NAMALWA (cell line): Measurements from ENCODE around the gene PCDHGA11.
"Not testable (repeated sequence)": the region's sequence is repeated elsewhere in the genome, so short reads cannot be mapped to it uniquely, and the experiment has no call there.

Source experiments
- DNase-seq: peaks from one replicate; pipeline ENCODE4 v3.0.0-alpha.2; 2015; ENCODE audit warnings: low spot score

Gene PCDHGA11

DNA sequence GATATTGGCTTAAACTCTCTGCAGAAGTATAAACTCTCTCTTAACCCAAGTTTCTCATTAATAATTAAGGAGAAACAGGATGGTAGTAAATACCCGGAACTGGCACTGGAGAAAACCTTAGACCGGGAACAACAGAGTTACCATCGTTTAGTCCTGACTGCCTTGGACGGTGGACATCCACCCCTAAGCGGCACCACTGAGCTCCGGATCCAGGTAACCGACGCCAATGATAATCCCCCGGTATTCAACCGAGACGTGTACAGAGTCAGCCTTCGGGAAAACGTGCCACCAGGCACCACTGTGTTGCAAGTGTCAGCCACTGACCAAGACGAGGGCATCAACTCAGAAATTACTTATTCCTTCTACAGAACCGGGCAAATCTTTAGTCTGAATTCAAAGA, 22.2 kb upstream of the PCDHGA11 start:
- DNase-seq, result no peak

- no peak for DNase-seq
Measured at GRCh38 chr5:141399555-141400258, 21.1 kb upstream of the PCDHGA11 start.

DNA sequence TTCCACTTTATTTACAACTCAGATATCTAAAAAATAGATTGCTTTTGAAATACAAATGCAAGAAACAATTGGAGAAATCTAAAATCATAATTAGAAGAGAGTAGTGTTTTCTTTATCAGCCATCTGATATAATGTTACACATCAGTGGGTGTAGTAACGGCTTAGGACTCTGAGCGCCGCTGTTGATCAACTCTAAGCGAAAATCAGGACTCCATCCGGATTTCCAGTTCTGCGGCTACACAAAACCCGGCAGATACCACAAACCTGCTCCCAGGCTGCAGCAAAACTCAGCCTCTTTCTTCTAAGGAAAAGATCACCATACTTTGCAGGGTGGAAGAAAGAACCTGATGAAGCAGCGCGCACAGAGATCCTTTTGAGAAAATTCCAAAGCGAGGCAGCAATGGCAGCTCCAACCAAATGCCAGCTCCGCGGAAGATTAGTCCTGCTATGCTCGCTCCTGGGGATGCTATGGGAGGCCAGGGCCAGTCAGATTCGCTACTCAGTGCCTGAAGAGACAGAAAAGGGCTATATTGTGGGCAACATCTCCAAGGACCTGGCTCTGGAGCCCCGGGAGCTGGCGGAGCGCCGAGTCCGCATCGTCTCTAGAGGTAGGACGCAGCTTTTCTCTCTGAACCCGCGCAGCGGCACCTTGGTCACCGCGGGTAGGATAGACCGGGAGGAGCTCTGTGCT, 18.2 kb upstream of the PCDHGA11 start, which contains the start of gene PCDHGA9:
Gene PCDHGA9, plus strand, starts transcription at position 226 of the 691 bp plus-strand sequence. Its CDS starts 175 bp downstream, at position 401.
- peak; percentile 53 for DNase-seq

DNA sequence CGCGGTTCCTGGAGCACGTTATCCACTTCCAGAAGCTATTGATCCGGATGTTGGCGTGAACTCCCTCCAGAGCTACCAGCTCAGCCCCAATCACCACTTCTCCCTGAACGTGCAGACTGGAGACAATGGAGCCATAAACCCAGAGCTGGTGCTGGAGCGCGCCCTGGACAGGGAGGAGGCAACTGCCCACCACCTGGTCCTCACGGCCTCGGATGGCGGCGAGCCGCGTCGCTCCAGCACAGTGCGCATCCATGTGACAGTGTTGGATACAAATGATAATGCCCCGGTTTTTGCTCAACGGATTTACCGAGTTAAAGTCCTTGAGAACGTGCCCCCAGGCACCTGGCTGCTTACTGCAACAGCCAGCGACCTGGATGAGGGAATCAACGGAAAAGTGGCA, 17.5 kb upstream of the PCDHGA11 start:
- no peak for DNase-seq

- DNase-seq, result not testable (repeated sequence)
Measured at GRCh38 chr5:141407790-141408505, 12.9 kb upstream of the PCDHGA11 start, which contains the start of gene PCDHGB6. Gene PCDHGB6, plus strand, starts transcription at chr5:141408021. Its CDS starts 182 bp downstream, at chr5:141408203.

GRCh38 chr5:141409598-141410306, 11.1 kb upstream of the PCDHGA11 start:
- no peak for DNase-seq

DNA sequence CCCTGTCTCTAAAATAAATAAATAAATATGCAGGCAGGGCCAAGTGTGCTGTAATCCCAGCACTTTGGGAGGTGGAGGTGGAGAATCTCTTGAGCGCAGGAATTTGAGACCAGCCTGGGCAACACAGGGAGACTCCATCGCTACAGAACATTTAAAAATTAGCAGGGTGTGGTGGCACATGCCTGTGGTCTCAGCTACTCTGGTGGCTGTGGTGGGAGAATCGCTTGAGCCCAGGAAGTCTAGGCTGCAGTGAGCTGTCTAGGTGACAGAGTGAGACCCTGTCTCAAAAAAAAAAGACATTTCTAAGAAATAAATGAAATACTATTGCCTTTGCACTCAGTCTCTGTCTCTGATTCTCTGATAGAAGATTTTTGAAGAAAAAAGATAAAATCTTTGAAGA, 9.3 kb upstream of the PCDHGA11 start:
- no peak for DNase-seq

DNA sequence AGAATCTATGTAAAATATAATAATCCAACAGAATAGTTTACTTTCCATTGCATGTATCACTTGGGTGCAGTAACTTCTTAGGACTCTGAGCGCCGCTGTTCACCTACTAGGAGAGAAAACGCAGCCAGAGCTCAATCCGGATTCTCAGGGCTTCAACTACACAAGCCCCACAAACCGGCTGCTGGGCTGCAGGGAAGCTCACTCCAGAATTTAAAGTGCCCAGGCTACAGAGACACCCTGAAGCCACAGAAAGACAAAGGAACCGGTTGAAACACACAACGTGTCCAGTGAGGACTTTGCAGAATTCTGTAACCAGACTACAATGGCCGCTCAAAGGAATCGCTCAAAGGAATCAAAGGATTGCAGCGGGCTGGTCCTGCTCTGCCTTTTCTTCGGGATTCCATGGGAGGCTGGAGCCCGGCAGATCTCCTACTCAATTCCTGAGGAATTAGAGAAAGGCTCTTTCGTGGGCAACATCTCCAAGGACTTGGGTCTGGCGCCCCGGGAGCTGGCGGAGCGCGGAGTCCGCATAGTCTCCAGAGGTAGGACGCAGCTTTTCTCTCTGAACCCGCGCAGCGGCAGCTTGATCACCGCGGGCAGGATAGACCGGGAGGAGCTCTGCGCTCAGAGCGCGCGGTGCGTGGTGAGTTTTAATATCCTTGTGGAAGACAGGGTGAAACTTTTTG, 7.9 kb upstream of the PCDHGA11 start, which contains the start of gene PCDHGA10:
Gene PCDHGA10, plus strand, starts transcription at position 134 of the 686 bp plus-strand sequence. Its CDS starts 189 bp downstream, at position 323.
- DNase-seq, result peak; percentile 82

- DNase-seq, result no peak
Measured at GRCh38 chr5:141413540-141414069, 7.2 kb upstream of the PCDHGA11 start.

- DNase-seq, result not testable (repeated sequence)
Measured at GRCh38 chr5:141414548-141415274, 6.1 kb upstream of the PCDHGA11 start.

DNA sequence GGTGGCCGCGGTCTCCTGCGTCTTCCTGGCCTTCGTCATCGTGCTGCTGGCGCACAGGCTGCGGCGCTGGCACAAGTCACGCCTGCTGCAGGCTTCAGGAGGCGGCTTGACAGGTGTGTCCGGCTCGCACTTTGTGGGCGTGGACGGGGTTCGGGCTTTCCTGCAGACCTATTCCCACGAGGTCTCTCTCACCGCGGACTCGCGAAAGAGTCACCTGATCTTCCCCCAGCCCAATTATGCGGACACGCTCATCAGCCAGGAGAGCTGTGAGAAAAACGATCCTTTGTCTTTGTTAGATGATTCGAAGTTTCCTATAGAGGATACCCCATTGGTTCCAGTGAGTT, 5.6 kb upstream of the PCDHGA11 start:
- DNase-seq, result not testable (repeated sequence)

DNA sequence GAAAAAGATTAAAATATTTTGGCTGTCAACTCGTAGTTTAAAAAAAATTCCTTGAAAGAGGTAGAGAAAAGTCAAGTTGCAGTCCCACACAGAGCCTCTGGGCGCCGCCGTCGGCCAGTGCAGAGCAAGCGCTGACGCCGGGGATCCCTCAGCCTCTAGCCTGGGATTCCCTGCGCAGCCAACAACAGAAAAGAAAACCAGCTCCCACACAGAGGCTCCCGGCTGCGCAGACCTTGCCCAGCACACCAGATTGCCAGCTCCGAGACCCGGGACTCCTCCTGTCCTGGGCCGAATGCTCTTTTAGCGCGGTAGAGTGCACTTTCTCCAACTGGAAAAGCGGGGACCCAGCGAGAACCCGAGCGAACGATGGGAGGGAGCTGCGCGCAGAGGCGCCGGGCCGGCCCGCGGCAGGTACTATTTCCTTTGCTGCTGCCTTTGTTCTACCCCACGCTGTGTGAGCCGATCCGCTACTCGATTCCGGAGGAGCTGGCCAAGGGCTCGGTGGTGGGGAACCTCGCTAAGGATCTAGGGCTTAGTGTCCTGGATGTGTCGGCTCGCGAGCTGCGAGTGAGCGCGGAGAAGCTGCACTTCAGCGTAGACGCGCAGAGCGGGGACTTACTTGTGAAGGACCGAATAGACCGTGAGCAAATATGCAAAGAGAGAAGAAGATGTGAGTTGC, 3.2 kb upstream of the PCDHGA11 start, which contains the start of gene PCDHGB7:
Gene PCDHGB7, plus strand, starts transcription at position 184 of the 679 bp plus-strand sequence. Its CDS starts 183 bp downstream, at position 367.
- peak; percentile 39 for DNase-seq

DNA sequence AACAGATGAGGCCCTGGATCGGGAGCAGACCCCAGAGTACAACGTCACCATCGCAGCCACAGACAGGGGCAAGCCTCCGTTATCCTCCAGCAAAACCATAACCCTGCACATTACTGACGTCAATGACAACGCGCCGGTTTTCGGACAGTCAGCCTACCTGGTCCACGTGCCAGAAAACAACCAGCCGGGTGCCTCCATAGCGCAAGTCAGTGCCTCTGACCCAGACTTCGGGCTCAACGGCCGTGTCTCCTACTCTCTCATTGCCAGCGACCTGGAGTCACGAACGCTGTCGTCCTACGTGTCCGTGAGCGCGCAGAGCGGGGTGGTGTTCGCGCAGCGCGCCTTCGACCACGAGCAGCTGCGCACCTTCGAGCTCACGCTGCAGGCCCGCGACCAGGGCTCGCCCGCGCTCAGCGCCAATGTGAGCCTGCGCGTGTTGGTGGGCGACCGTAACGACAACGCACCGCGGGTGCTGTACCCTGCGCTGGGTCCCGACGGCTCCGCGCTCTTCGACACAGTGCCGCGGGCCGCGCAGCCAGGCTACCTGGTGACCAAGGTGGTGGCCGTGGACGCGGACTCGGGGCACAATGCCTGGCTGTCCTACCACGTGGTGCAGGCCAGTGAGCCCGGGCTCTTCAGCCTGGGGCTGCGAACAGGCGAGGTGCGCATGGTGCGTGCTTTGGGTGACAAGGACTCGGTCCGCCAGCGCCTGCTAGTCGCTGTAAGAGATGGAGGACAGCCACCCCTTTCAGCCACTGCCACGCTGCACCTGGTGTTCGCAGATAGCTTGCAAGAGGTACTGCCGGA, 1.6 kb upstream of the PCDHGA11 start:
- no peak for DNase-seq

- no peak for DNase-seq
Measured at GRCh38 chr5:141421489-141421855, 621 bp downstream of the PCDHGA11 start.

- DNase-seq, result no peak
Measured at GRCh38 chr5:141422742-141423291, 2.0 kb downstream of the PCDHGA11 start.

DNA sequence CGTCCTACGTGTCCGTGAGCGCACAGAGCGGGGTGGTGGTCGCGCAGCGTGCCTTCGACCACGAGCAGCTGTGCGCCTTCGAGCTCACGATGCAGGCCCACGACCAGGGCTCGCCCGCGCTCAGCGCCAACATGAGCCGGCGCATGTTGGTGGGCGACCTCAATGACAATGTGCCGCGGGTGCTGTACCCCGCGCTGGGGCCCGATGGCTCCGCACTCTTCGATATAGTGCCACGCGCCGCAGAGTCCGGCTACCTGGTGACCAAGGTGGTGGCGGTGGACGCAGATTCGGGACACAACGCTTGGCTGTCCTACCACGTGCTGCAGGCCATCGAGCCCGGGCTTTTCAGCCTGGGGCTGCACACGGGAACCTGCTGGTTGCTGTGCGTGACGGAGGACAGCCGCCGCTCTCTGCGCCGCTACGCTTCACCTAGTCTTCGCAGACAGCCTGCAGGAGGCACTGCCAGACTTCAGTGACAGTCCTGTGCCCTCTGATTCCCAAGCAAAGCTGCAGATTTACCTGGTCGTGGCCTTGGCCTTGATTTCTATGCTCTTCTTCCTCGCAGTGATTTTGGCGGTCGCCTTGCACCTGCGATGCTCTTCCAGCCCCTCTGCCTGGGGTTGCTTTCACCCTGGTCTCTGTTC, 7.1 kb downstream of the PCDHGA11 start:
- DNase-seq, result no peak

DNA sequence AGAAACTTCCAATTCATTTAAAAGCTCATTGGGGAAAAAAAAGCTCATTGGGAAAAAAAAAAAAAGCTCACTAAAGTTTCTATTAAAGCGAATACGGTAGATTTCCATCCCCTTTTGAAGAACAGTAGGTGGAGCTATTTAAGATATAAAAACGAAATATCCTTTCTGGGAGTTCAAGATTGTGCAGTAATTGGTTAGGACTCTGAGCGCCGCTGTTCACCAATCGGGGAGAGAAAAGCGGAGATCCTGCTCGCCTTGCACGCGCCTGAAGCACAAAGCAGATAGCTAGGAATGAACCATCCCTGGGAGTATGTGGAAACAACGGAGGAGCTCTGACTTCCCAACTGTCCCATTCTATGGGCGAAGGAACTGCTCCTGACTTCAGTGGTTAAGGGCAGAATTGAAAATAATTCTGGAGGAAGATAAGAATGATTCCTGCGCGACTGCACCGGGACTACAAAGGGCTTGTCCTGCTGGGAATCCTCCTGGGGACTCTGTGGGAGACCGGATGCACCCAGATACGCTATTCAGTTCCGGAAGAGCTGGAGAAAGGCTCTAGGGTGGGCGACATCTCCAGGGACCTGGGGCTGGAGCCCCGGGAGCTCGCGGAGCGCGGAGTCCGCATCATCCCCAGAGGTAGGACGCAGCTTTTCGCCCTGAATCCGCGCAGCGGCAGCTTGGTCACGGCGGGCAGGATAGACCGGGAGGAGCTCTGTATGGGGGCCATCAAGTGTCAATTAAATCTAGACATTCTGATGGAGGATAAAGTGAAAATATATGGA, 9.7 kb downstream of the PCDHGA11 start, which contains the start of gene PCDHGA12:
Gene PCDHGA12, plus strand, starts transcription at position 176 of the 782 bp plus-strand sequence. Its CDS starts 253 bp downstream, at position 429.
- peak; percentile 81 for DNase-seq
